GM19328 (cell line): ENCODE results near the gene IMP3.
"Not testable (repeated sequence)": the region's sequence is repeated elsewhere in the genome, so short reads cannot be mapped to it uniquely, and the experiment has no call there.

Experiments used
- ATAC-seq: cut with Tn5 transposase; IDR thresholded peaks from one replicate; pipeline ENCODE4 v1.9.1; 2021; ENCODE audit warnings: mild to moderate bottlenecking, moderate library complexity; ENCODE audit not compliant: unreplicated experiment

Gene IMP3

GRCh38 chr15:75651810-75652543 is 12.0 kb upstream of the IMP3 start:
- no peak for ATAC-seq

- no peak for ATAC-seq
Observed at GRCh38 chr15:75650908-75651809, 11.1 kb upstream of the IMP3 start.

- ATAC-seq: no peak
Observed at GRCh38 chr15:75649848-75650247, 9.8 kb upstream of the IMP3 start.

- ATAC-seq: no peak
Observed at GRCh38 chr15:75649045-75649761, 9.2 kb upstream of the IMP3 start.

GRCh38 chr15:75648156-75649000 is 8.4 kb upstream of the IMP3 start:
- no peak for ATAC-seq

GRCh38 chr15:75647370-75648155 is 7.5 kb upstream of the IMP3 start, which contains the start of gene SNX33:
Gene SNX33, plus strand, starts transcription at chr15:75647912. Its CDS starts 1,191 bp downstream, at chr15:75649103.
- ATAC-seq: no peak

GRCh38 chr15:75646944-75647364 is 6.9 kb upstream of the IMP3 start:
- ATAC-seq: no peak

- ATAC-seq: no peak
Observed at GRCh38 chr15:75646112-75646943, 6.3 kb upstream of the IMP3 start.

GRCh38 chr15:75644376-75644775 is 4.4 kb upstream of the IMP3 start:
- ATAC-seq: no peak

GRCh38 chr15:75641603-75642002 is 1.6 kb upstream of the IMP3 start:
- no peak for ATAC-seq

GRCh38 chr15:75641179-75641503 is 1.1 kb upstream of the IMP3 start:
- ATAC-seq: no peak

GRCh38 chr15:75640483-75641178 is 607 bp upstream of the IMP3 start:
- ATAC-seq: peak; percentile 34

GRCh38 chr15:75639191-75639708 is 774 bp downstream of the IMP3 start:
- ATAC-seq: no peak

- ATAC-seq: no peak
Observed at GRCh38 chr15:75637245-75638009, 2.6 kb downstream of the IMP3 start.

- ATAC-seq: no peak
Observed at GRCh38 chr15:75636026-75636425, 4.0 kb downstream of the IMP3 start.

GRCh38 chr15:75633922-75634321 is 6.1 kb downstream of the IMP3 start:
- not testable (repeated sequence) for ATAC-seq

GRCh38 chr15:75631935-75632334 is 8.1 kb downstream of the IMP3 start:
- ATAC-seq: no peak
